NCI-H2107 (cell line): ENCODE data around the gene SPATS2L.

Source experiments
- DNase-seq: peaks from one replicate; lab custom pipeline; 2025; lab: John Stamatoyannopoulos, UW

The SPATS2L gene

GRCh38 chr2:200306196-200306930, at the start of gene SPATS2L:
TSS of gene SPATS2L (plus strand) at chr2:200306693. CDS start at chr2:200389245, 82,552 bp downstream.
- DNase-seq = no peak

GRCh38 chr2:200257570-200257969, 48.9 kb upstream of the SPATS2L start:
- no peak for DNase-seq

- DNase-seq = no peak
These were observed 48.4 kb upstream of the SPATS2L start for GRCh38 chr2:200258081-200258480.

GRCh38 chr2:200258881-200259576, 47.5 kb upstream of the SPATS2L start:
- no peak for DNase-seq

- no peak for DNase-seq
These were observed 46.9 kb upstream of the SPATS2L start for GRCh38 chr2:200259577-200259957.

GRCh38 chr2:200262047-200262446, 44.4 kb upstream of the SPATS2L start:
- DNase-seq = no peak

GRCh38 chr2:200263279-200263678, 43.2 kb upstream of the SPATS2L start:
- no peak for DNase-seq

GRCh38 chr2:200264631-200265030, 41.9 kb upstream of the SPATS2L start:
- DNase-seq = no peak

- no peak for DNase-seq
These were observed 40.1 kb upstream of the SPATS2L start for GRCh38 chr2:200266406-200266805.

GRCh38 chr2:200267350-200267749, 39.1 kb upstream of the SPATS2L start:
- DNase-seq = no peak

GRCh38 chr2:200270732-200271131, 35.8 kb upstream of the SPATS2L start:
- DNase-seq = no peak

- DNase-seq = no peak
These were observed 34.2 kb upstream of the SPATS2L start for GRCh38 chr2:200272320-200272719.

- DNase-seq = no peak
These were observed 32.1 kb upstream of the SPATS2L start for GRCh38 chr2:200274116-200275075.

GRCh38 chr2:200275295-200276013, 31.0 kb upstream of the SPATS2L start:
- no peak for DNase-seq

GRCh38 chr2:200276472-200276871, 30.0 kb upstream of the SPATS2L start:
- no peak for DNase-seq

GRCh38 chr2:200278694-200279316, 27.7 kb upstream of the SPATS2L start:
- DNase-seq = no peak

GRCh38 chr2:200279857-200280256, 26.6 kb upstream of the SPATS2L start:
- no peak for DNase-seq

- no peak for DNase-seq
These were observed 19.9 kb upstream of the SPATS2L start for GRCh38 chr2:200286578-200286977.

GRCh38 chr2:200288670-200289429, 17.6 kb upstream of the SPATS2L start:
- DNase-seq = no peak

- DNase-seq = no peak
These were observed 10.4 kb upstream of the SPATS2L start for GRCh38 chr2:200296118-200296517.

GRCh38 chr2:200297100-200297499, 9.4 kb upstream of the SPATS2L start:
- DNase-seq = no peak
